ENCODE data around the gene UBL3. TPM values are rescaled to one million over a fixed set of nuclear protein-coding genes. Genes with fewer than 3 reads are reported as not detected.

Gene UBL3
- total RNA-seq, 2 donors from 2014 or later, result 36.3 to 38.2 TPM

DNA sequence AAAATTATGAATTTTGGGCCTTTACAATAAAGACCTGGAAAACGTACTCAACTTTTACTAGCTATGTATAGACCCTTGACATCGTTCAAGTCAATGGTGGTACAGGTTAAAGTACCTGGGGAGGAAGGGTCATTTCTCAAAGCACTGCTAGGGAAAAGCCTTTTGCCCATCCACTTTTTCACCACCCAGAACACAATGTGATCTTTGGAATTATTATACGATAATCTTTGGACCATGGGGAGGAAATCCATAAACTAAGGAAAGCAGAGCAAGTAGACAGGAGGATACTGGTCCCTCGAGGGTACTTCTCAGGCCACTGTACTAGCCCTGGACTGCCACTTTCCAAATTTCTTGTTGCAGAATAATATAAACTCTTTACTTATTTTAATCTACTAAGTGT lies 39.5 kb downstream of the UBL3 start:
- H3K9me3 ChIP-seq, result no peaks in the 10 kb centered on the region
- 83% methylated on average over 4 of the region's 4 CpGs for WGBS

GRCh38 chr13:29810145-29810742 lies 40.2 kb downstream of the UBL3 start:
- Histone ChIP-seq H3K27me3 (replicated peaks; ENCODE audit: insufficient read depth) (no peaks in the 10 kb centered on the region), H3K4me3 (no peak overlapping the region), H3K27ac (peak overlapping the region in 1 of 2 donors; percentile 15), H3K36me3 (no peaks in the 10 kb centered on the region), H3K9me3 (no peaks in the 10 kb centered on the region), H3K4me1 (replicated peaks) (peaks cover 4% of the 10 kb centered on the region)
- intact Hi-C loops (cut with DNase I), result no loop called here
- WGBS, result 15% methylated on average over 2 of the region's 2 CpGs
- TF ChIP-seq POLR2A (IDR thresholded peaks at IDR 0.05) (no peak), POLR2AphosphoS5 (IDR thresholded peaks at IDR 0.05) (peak; percentile 21)
- DNase-seq (ENCODE audit: low spot score), result no peak

More for the DNA sequence above, 39.5 kb downstream of the UBL3 start:
- Histone ChIP-seq H3K36me3 (no peaks in the 10 kb centered on the region), H3K4me3 (no peak overlapping the region), H3K4me1 (replicated peaks) (peaks cover 4% of the 10 kb centered on the region), H3K27me3 (replicated peaks; ENCODE audit: insufficient read depth) (no peaks in the 10 kb centered on the region), H3K27ac (no peak overlapping the region)
- intact Hi-C loops (cut with DNase I), result no loop called here
- no peak for DNase-seq (ENCODE audit: low spot score)
- TF ChIP-seq POLR2AphosphoS5 (IDR thresholded peaks at IDR 0.05) (no peak), POLR2A (IDR thresholded peaks at IDR 0.05) (no peak), CTCF (IDR thresholded peaks at IDR 0.05) (no peak)

GRCh38 chr13:29808264-29808663 lies 42.2 kb downstream of the UBL3 start:
- no peak overlapping the region for H3K4me3 ChIP-seq
- H3K27ac ChIP-seq, result no peak overlapping the region
- intact Hi-C loops (cut with DNase I), result no loop called here
- no peak for DNase-seq (ENCODE audit: low spot score)
- no peaks in the 10 kb centered on the region for H3K9me3 ChIP-seq
- no peaks in the 10 kb centered on the region for H3K36me3 ChIP-seq
- H3K27me3 ChIP-seq (replicated peaks; ENCODE audit: insufficient read depth), result no peaks in the 10 kb centered on the region
- TF ChIP-seq CTCF (IDR thresholded peaks at IDR 0.05) (no peak), POLR2A (IDR thresholded peaks at IDR 0.05) (no peak), POLR2AphosphoS5 (IDR thresholded peaks at IDR 0.05) (no peak)
- peaks cover 4% of the 10 kb centered on the region for H3K4me1 ChIP-seq (replicated peaks)

DNA sequence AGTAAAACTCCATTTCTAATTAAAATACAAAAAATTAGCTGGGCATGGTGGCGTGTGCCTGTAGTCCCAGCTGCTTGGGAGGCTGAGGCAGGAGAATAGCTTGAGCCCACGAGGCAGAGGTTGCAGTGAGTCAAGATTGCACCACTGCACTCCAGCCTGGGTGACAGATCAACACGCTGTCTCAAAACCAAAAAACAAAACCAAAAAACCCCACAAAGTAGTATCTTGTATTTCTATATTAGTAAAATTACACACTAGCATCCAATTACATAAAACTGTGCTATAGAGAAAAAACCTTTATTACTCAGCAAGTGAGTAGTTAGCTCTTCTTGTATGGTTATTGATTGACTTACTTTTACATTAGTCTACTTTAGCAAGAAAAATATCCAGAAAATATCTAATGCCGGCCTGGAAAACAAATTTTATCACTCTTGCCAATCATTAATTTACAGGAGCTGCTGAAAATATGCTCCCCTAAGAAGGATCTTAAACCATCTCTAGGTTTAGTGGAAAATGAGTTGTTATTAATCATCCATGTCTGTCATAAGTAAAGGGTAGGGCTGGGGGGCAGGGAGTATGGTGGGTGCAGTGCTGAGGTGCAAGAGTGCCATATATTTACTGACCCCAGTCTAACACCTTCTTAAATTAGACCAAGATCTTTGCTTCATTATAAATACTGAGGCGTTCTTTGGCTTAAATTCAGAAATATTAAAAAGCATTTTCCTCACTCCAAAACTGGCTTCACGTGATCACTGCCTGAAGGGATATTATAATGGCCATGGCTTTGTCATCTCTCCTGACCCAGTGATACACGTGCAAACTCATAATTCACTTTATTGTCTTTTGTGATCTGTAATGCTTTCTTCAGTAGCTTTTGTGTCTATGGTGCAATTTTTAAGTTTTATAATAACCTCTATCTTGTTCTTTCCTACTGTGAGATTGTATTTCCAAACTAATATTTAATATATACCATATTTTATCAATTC lies 44.1 kb downstream of the UBL3 start:
- no peak for DNase-seq (ENCODE audit: low spot score)
- Histone ChIP-seq H3K9me3 (no peaks in the 10 kb centered on the region), H3K4me1 (replicated peaks) (peaks cover 4% of the 10 kb centered on the region), H3K27ac (no peak overlapping the region), H3K27me3 (replicated peaks; ENCODE audit: insufficient read depth) (no peaks in the 10 kb centered on the region), H3K4me3 (no peak overlapping the region), H3K36me3 (no peaks in the 10 kb centered on the region)
- TF ChIP-seq POLR2A (IDR thresholded peaks at IDR 0.05), result no peak
- TF ChIP-seq CTCF (IDR thresholded peaks at IDR 0.05), result no peak
- TF ChIP-seq POLR2AphosphoS5 (IDR thresholded peaks at IDR 0.05), result no peak
- intact Hi-C loops (cut with DNase I), result no loop called here
- WGBS, result 81% methylated on average over 7 of the region's 7 CpGs

GRCh38 chr13:29803221-29803620 lies 47.2 kb downstream of the UBL3 start:
- 98% methylated on average over 3 of the region's 3 CpGs for WGBS
- TF ChIP-seq POLR2AphosphoS5 (IDR thresholded peaks at IDR 0.05) (no peak), POLR2A (IDR thresholded peaks at IDR 0.05) (no peak), CTCF (IDR thresholded peaks at IDR 0.05) (no peak)

More at GRCh38 chr13:29803221-29803620, 47.2 kb downstream of the UBL3 start:
- Histone ChIP-seq H3K4me1 (replicated peaks) (no peaks in the 10 kb centered on the region), H3K4me3 (no peak overlapping the region), H3K27ac (no peak overlapping the region), H3K27me3 (replicated peaks; ENCODE audit: insufficient read depth) (no peaks in the 10 kb centered on the region), H3K36me3 (no peaks in the 10 kb centered on the region), H3K9me3 (no peaks in the 10 kb centered on the region)
- intact Hi-C loops (cut with DNase I), result no loop called here
- DNase-seq (ENCODE audit: low spot score), result no peak

Data from prostate gland (tissue), 2 donors.